Measurements from ENCODE around the gene POU3F2.

POU3F2 gene

GRCh38 chr6:98834060-98835031 is at the start of gene POU3F2:
Gene POU3F2 (plus strand): TSS chr6:98834574. CDS start chr6:98834874, 300 bp downstream.
- in situ Hi-C loops (cut with HindIII; ENCODE audit: low pct_unique_long_range_greater_than_20kb, low sequenced_read_pairs) = no loop called here
- peak; percentile 91 to 93 for DNase-seq (ENCODE audit: low read depth in 1 of 2, low spot score in 1 of 2)
- TF ChIP-seq JUND (IDR thresholded peaks at IDR 0.05; ENCODE audit: low read depth) = no peak

- no peak for DNase-seq (ENCODE audit: low read depth in 1 of 2, low spot score in 1 of 2)
- in situ Hi-C loops (cut with HindIII; ENCODE audit: low pct_unique_long_range_greater_than_20kb, low sequenced_read_pairs) = no loop called here
- no peak for TF ChIP-seq JUND (IDR thresholded peaks at IDR 0.05; ENCODE audit: low read depth)
Measured at GRCh38 chr6:98787435-98787834, 46.9 kb upstream of the POU3F2 start.

- TF ChIP-seq JUND (IDR thresholded peaks at IDR 0.05; ENCODE audit: low read depth) = no peak
- DNase-seq (ENCODE audit: low read depth in 1 of 2, low spot score in 1 of 2) = no peak
- in situ Hi-C loops (cut with HindIII; ENCODE audit: low pct_unique_long_range_greater_than_20kb, low sequenced_read_pairs) = no loop called here
Measured at GRCh38 chr6:98787961-98788360, 46.4 kb upstream of the POU3F2 start.

GRCh38 chr6:98794307-98794842 is 40.0 kb upstream of the POU3F2 start:
- in situ Hi-C loops (cut with HindIII; ENCODE audit: low pct_unique_long_range_greater_than_20kb, low sequenced_read_pairs) = no loop called here
- no peak for TF ChIP-seq JUND (IDR thresholded peaks at IDR 0.05; ENCODE audit: low read depth)

GRCh38 chr6:98797217-98797994 is 37.0 kb upstream of the POU3F2 start:
- no peak for DNase-seq (ENCODE audit: low read depth in 1 of 2, low spot score in 1 of 2)
- in situ Hi-C loops (cut with HindIII; ENCODE audit: low pct_unique_long_range_greater_than_20kb, low sequenced_read_pairs) = no loop called here
- no peak for TF ChIP-seq JUND (IDR thresholded peaks at IDR 0.05; ENCODE audit: low read depth)

More at GRCh38 chr6:98794307-98794842, 40.0 kb upstream of the POU3F2 start:
- no peak for DNase-seq (ENCODE audit: low read depth in 1 of 2, low spot score in 1 of 2)

GRCh38 chr6:98800866-98801265 is 33.5 kb upstream of the POU3F2 start:
- DNase-seq (ENCODE audit: low read depth in 1 of 2, low spot score in 1 of 2) = no peak
- in situ Hi-C loops (cut with HindIII; ENCODE audit: low pct_unique_long_range_greater_than_20kb, low sequenced_read_pairs) = no loop called here
- no peak for TF ChIP-seq JUND (IDR thresholded peaks at IDR 0.05; ENCODE audit: low read depth)

- no peak for DNase-seq (ENCODE audit: low read depth in 1 of 2, low spot score in 1 of 2)
- TF ChIP-seq JUND (IDR thresholded peaks at IDR 0.05; ENCODE audit: low read depth) = no peak
- in situ Hi-C loops (cut with HindIII; ENCODE audit: low pct_unique_long_range_greater_than_20kb, low sequenced_read_pairs) = no loop called here
Measured at GRCh38 chr6:98808541-98809210, 25.7 kb upstream of the POU3F2 start.

GRCh38 chr6:98812220-98812619 is 22.2 kb upstream of the POU3F2 start:
- in situ Hi-C loops (cut with HindIII; ENCODE audit: low pct_unique_long_range_greater_than_20kb, low sequenced_read_pairs) = no loop called here
- no peak for DNase-seq (ENCODE audit: low read depth in 1 of 2, low spot score in 1 of 2)
- no peak for TF ChIP-seq JUND (IDR thresholded peaks at IDR 0.05; ENCODE audit: low read depth)

- TF ChIP-seq JUND (IDR thresholded peaks at IDR 0.05; ENCODE audit: low read depth) = no peak
- DNase-seq (ENCODE audit: low read depth in 1 of 2, low spot score in 1 of 2) = no peak
- in situ Hi-C loops (cut with HindIII; ENCODE audit: low pct_unique_long_range_greater_than_20kb, low sequenced_read_pairs) = no loop called here
Measured at GRCh38 chr6:98816799-98817198, 17.6 kb upstream of the POU3F2 start.

GRCh38 chr6:98821756-98822405 is 12.5 kb upstream of the POU3F2 start:
- DNase-seq (ENCODE audit: low read depth in 1 of 2, low spot score in 1 of 2) = no peak
- TF ChIP-seq JUND (IDR thresholded peaks at IDR 0.05; ENCODE audit: low read depth) = no peak
- in situ Hi-C loops (cut with HindIII; ENCODE audit: low pct_unique_long_range_greater_than_20kb, low sequenced_read_pairs) = no loop called here

- in situ Hi-C loops (cut with HindIII; ENCODE audit: low pct_unique_long_range_greater_than_20kb, low sequenced_read_pairs) = no loop called here
- no peak for TF ChIP-seq JUND (IDR thresholded peaks at IDR 0.05; ENCODE audit: low read depth)
- DNase-seq (ENCODE audit: low read depth in 1 of 2, low spot score in 1 of 2) = no peak
Measured at GRCh38 chr6:98823428-98824161, 10.8 kb upstream of the POU3F2 start.
